HG03103 (cell line): ENCODE results near the gene LRP8.

Experiments used
- ATAC-seq: cut with Tn5 transposase; IDR thresholded peaks from one replicate; pipeline ENCODE4 v1.9.1; 2021; ENCODE audit warnings: low read depth; ENCODE audit not compliant: unreplicated experiment

LRP8 gene

GRCh38 chr1:53361541-53361961 is 33.7 kb upstream of the LRP8 start:
- ATAC-seq = no peak

- ATAC-seq = no peak
Observed at GRCh38 chr1:53359934-53360276, 32.0 kb upstream of the LRP8 start.

DNA sequence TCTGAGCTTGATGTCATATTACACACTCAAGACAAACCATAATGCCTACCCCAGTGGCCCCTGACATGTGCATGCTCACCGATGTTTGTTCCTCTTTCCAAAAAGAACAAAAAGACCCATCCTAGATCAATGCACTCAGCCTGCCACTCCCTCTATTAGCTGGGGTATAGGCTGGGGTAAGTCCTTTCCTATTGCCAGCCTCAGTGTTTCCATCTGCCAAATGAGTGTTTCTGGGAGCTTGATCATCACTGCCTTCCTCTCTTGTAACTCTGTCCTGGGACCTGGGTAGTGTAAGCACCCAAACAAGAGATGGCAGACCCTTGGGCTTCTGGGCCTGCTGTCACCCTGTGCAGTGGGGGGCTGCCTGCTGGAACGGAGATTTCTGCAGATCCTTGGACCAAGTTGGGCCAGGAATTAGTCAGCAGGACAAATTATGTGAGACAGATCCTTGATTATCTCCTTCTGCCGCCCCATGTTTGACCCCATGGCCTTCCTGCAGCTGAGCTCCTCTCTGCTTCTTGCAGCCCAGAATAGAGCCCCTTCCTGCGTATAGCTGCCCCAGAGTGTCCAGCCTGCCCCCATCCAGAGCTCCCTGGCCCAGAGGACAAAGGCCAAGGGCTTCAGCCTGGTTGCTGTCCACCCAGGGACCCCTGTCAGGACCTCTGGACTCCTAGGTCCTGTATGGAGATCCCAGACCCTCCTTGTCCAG is 31.5 kb upstream of the LRP8 start:
- no peak for ATAC-seq

GRCh38 chr1:53356637-53357036 is 28.8 kb upstream of the LRP8 start:
- ATAC-seq = no peak

DNA sequence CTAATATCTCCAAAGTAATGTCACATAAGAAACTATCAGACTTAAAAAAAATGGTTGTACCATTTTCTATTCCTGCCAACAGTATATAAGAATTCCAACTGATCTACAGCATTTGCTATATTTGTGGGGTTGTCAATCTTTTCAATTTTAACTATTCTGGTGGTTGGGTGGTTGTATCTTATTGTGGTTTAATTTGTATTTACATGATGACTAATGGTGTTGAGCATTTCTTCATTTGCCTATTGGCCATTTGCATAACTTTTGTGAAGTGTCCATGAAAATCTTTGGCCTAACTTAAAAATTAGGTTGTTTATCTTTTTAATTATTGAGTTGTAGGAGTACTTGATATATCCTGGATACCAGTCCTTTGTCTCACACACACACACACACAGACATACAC is 26.2 kb upstream of the LRP8 start:
- ATAC-seq = no peak

DNA sequence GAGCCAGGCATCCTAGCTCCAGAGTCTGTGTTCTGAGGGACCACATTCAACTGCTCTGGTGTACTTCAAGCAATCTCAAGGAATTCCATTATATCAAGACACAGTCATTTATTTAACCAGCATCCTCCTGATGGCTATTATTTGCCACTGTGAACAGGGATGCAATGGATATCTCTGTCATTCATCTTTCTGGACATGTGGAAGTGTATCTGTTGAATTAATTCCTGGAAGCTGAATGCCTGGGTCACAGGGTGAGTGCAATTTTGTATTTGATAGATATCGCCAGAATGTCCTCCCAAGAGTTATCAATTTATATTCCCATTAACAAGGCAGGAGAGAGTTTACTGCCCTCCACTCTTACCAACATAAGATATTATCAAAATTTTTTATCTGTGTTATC is 24.7 kb upstream of the LRP8 start:
- ATAC-seq = no peak

- ATAC-seq = no peak
Observed at GRCh38 chr1:53350853-53351767, 23.2 kb upstream of the LRP8 start.

- ATAC-seq = no peak
Observed at GRCh38 chr1:53349968-53350852, 22.3 kb upstream of the LRP8 start.

DNA sequence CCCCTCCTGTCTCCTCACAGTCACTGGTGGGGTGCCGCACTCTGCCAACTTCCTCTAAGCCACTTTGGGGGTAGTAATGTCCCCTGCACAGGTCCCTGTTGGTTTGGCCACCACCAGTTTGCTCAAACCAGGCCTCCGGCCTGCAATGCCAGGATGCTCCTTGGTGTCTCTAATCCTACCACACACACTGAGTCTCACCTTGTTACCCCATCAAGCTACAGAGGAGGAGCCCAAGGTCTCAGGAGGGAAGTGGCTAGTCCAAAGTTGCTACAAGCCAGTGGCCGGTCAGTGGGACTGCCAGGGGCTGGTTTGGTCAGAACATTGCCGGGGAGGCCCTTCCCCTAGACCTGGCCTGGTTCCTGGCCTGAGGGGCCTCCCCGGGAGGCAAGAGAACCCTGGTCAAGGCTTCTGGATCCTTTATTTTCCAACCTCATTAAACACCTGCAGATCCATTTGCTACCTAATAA is 21.5 kb upstream of the LRP8 start:
- no peak for ATAC-seq

GRCh38 chr1:53348486-53349368 is 20.9 kb upstream of the LRP8 start:
- ATAC-seq = no peak

- no peak for ATAC-seq
Observed at GRCh38 chr1:53346814-53347176, 18.9 kb upstream of the LRP8 start.

DNA sequence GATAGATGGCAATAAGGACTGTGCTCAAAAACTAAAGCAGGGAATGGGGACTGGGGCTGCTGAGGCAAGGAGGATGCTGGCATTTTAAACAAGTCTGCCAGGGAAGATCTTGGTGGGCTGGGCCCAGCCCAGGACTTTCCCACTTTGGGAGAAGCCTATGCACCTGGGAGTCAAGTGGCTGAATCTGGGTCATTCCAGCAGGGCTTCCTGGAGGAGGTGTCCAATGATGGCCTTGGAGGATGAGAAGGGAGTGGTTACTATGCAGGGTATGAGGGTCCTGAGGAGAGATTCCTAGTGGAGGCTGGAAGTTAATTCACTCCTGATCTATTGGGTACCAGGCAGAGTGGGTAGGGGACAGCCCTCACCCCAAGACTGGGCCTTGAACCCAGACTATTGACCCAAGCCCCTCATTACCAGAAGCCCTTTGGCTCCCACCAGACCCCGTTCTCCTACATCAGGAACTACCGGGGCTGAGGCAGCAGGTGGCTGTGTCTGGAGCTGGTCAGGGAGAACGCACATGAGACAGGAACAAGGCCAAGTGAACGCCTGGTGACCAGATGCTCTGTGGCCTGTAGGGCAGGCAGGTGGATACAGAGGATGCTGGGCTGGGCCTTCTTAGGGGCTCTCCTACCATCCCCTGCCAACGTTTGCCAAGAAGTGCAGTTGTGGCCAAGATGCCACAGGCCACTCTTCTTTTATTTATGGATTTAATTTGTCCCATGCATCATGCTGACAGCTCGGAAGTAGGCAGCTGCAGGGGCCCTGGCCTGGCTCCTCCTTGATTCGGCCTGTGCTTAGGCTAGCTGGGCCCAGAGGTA is 18.3 kb upstream of the LRP8 start:
- ATAC-seq = no peak

DNA sequence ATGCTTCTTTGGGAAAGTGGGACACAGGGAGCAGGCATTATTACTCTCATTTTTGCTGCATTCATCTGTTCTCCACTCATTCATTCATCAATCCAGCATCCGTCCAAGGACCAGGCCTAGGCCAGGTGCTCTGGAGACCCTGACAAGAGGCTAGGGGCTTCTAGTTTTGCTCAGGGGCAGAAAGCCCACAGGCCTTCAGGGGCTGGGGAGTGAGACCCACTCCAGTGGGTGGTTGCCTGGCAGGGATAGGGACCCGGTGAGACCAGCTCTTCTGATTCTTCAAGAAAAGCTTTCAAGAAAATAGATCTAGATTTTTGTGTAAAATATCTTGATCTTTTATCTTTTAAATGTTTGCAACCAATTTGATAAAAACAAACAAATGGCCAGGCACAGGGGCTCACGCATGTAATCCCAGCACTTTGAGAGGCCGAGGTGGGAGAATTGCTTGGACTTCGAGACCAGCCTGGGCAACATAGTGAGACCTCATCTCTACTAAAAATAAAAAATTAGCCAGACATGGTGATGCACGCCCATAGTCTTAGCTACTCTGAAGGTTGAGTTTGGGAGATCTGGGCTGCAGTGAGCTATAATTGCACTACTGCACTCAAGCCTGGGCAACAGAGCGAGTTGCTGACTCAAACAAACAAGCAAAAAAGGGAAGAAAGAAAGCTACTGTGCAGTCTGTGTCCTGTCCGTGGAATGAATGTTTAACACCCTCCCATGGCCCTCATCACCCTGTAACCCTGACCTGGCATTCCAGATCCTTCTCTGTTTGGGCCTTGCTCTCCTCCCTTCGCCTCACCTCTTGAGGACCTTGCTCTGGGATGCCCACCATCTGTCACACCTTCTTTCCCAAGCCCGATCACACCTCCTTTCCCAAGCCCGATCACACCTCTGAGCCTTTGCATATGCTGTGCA is 17.3 kb upstream of the LRP8 start:
- ATAC-seq = peak; percentile 95

GRCh38 chr1:53343831-53344668 is 16.2 kb upstream of the LRP8 start:
- no peak for ATAC-seq

DNA sequence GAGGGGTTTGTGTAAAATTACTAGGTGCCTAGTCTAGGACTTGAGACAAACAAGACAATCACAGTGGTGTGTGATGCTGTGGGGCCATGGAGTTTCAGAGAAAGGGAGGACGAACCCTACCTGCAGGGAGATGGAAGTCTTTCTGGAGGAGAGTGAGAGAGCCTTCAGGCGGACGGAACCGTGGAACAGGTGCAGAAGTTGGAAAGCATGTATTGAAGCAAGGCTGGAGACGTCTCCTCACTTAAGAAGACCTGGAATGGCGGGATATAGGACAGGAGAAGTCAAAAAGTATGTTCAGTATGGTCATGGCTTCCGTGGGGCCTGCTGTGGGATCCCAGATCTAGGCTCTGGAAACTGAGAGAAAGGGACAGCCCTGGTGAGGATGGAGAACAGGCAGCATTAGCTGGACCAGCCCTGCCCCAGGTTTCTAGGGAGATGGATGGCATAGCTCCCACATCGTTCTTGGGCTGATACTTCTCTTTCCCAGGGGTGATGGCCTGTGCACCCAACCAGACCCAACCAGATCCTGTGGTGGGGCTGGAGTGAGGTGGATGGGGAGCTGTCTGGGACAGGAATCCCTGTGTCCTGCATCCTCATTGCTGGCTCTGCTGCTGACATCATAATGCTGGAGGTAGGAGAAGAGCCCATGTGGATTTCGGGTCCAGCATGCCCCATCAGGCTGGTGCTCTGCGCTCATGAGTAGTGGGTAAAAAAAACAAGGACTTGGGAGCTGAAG is 15.0 kb upstream of the LRP8 start:
- no peak for ATAC-seq

DNA sequence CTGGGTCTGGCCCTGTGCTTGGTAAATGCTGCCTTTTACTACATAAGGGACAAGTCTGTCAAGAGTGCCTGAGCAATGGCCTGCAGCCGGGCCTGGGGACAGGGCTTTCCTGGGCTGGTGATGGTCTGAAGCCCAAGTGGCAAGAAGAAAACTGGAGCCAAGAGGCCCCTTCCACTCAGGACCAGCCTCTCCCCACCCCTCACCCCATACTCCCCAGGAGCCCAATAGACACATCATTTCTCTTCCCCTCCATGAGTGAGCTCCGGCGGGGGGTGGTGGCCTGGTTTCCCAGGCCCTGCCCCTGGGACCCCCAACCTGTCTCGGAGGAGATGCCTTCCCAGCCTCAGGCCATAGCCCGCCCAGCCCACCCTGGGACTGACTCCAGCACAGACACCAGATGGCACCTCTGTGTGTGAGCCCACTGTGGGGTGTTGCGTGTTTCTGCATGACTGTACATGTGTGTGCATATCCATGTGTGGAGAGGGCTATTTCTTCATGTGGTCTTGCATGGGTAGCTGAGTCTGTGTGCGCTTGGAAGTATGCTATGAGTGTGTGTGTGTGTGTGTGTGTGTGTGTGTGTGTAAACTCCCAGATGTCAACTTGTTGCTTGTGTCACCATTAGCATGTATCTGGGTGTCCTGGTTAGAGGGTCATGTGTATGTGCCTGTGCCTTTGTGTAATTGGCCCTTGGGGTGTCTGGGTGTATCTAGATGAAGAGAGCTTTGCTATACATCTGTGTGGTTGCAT is 14.3 kb upstream of the LRP8 start:
- no peak for ATAC-seq
